ENCODE measurements around the gene TMEM98.

TMEM98 gene

DNA sequence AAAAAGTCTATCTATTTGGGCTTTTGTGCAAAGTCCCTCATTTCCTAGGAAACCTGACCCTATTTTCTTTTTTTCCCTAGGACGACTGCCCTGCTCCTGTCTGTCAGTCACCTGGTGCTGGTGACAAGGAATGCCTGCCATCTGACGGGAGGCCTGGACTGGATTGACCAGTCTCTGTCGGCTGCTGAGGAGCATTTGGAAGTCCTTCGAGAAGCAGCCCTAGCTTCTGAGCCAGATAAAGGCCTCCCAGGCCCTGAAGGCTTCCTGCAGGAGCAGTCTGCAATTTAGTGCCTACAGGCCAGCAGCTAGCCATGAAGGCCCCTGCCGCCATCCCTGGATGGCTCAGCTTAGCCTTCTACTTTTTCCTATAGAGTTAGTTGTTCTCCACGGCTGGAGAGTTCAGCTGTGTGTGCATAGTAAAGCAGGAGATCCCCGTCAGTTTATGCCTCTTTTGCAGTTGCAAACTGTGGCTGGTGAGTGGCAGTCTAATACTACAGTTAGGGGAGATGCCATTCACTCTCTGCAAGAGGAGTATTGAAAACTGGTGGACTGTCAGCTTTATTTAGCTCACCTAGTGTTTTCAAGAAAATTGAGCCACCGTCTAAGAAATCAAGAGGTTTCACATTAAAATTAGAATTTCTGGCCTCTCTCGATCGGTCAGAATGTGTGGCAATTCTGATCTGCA lies 12.9 kb downstream of the TMEM98 start:
- no peak for TF ChIP-seq GLIS3 (CRISPR knock-in tag; IDR thresholded peaks at IDR 0.05)
- TF ChIP-seq ISL1 (CRISPR knock-in tag; IDR thresholded peaks at IDR 0.05) = no peak
- TF ChIP-seq, protein P1, sequence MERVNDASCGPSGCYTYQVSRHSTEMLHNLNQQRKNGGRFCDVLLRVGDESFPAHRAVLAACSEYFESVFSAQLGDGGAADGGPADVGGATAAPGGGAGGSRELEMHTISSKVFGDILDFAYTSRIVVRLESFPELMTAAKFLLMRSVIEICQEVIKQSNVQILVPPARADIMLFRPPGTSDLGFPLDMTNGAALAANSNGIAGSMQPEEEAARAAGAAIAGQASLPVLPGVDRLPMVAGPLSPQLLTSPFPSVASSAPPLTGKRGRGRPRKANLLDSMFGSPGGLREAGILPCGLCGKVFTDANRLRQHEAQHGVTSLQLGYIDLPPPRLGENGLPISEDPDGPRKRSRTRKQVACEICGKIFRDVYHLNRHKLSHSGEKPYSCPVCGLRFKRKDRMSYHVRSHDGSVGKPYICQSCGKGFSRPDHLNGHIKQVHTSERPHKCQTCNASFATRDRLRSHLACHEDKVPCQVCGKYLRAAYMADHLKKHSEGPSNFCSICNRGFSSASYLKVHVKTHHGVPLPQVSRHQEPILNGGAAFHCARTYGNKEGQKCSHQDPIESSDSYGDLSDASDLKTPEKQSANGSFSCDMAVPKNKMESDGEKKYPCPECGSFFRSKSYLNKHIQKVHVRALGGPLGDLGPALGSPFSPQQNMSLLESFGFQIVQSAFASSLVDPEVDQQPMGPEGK (CRISPR knock-in tag; IDR thresholded peaks at IDR 0.05; ENCODE audit: borderline replicate concordance) = no peak
- TF ChIP-seq, protein P2, sequence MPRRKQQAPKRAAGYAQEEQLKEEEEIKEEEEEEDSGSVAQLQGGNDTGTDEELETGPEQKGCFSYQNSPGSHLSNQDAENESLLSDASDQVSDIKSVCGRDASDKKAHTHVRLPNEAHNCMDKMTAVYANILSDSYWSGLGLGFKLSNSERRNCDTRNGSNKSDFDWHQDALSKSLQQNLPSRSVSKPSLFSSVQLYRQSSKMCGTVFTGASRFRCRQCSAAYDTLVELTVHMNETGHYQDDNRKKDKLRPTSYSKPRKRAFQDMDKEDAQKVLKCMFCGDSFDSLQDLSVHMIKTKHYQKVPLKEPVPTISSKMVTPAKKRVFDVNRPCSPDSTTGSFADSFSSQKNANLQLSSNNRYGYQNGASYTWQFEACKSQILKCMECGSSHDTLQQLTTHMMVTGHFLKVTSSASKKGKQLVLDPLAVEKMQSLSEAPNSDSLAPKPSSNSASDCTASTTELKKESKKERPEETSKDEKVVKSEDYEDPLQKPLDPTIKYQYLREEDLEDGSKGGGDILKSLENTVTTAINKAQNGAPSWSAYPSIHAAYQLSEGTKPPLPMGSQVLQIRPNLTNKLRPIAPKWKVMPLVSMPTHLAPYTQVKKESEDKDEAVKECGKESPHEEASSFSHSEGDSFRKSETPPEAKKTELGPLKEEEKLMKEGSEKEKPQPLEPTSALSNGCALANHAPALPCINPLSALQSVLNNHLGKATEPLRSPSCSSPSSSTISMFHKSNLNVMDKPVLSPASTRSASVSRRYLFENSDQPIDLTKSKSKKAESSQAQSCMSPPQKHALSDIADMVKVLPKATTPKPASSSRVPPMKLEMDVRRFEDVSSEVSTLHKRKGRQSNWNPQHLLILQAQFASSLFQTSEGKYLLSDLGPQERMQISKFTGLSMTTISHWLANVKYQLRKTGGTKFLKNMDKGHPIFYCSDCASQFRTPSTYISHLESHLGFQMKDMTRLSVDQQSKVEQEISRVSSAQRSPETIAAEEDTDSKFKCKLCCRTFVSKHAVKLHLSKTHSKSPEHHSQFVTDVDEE (CRISPR knock-in tag; IDR thresholded peaks at IDR 0.05) = no peak
- TF ChIP-seq BACH2 (CRISPR knock-in tag; IDR thresholded peaks at IDR 0.05; ENCODE audit: borderline replicate concordance) = no peak
- no peak for TF ChIP-seq POU6F1 (CRISPR knock-in tag; IDR thresholded peaks at IDR 0.05; ENCODE audit: borderline replicate concordance, low read depth)
- no peak for TF ChIP-seq ZFP3 (CRISPR knock-in tag; IDR thresholded peaks at IDR 0.05)
- ATAC-seq = no peak

- no peak for ATAC-seq
- TF ChIP-seq ZFP3 (CRISPR knock-in tag; IDR thresholded peaks at IDR 0.05) (no peak), ZNF8 (CRISPR knock-in tag; IDR thresholded peaks at IDR 0.05) (no peak), PPARA (CRISPR knock-in tag; IDR thresholded peaks at IDR 0.05; ENCODE audit: borderline replicate concordance) (no peak)
Measured at GRCh38 chr17:32941419-32942032, 13.6 kb downstream of the TMEM98 start.

- no peak for TF ChIP-seq TCF4 (CRISPR knock-in tag; IDR thresholded peaks at IDR 0.05; ENCODE audit: borderline replicate concordance)
- TF ChIP-seq CSDC2 (CRISPR knock-in tag; IDR thresholded peaks at IDR 0.05) = no peak
- no peak for TF ChIP-seq BACH2 (CRISPR knock-in tag; IDR thresholded peaks at IDR 0.05; ENCODE audit: borderline replicate concordance)
- TF ChIP-seq ZFP30 (CRISPR knock-in tag; IDR thresholded peaks at IDR 0.05) = no peak
- TF ChIP-seq CREB5 (CRISPR knock-in tag; IDR thresholded peaks at IDR 0.05; ENCODE audit: low read depth) = no peak
- TF ChIP-seq ZC3H10 (CRISPR knock-in tag; IDR thresholded peaks at IDR 0.05) = no peak
- TF ChIP-seq, protein P1 (CRISPR knock-in tag; IDR thresholded peaks at IDR 0.05; ENCODE audit: borderline replicate concordance) = no peak
- no peak for TF ChIP-seq PPARA (CRISPR knock-in tag; IDR thresholded peaks at IDR 0.05; ENCODE audit: borderline replicate concordance)
- peak; percentile 52 for ATAC-seq
Measured at GRCh38 chr17:32943206-32943605, 15.3 kb downstream of the TMEM98 start.

GRCh38 chr17:32943647-32944191 lies 15.8 kb downstream of the TMEM98 start:
- ATAC-seq = peak; percentile 56
- TF ChIP-seq TOX (CRISPR knock-in tag; IDR thresholded peaks at IDR 0.05; ENCODE audit: borderline replicate concordance) (no peak), ZNF70 (CRISPR knock-in tag; IDR thresholded peaks at IDR 0.05) (no peak), CSRNP3 (CRISPR knock-in tag; IDR thresholded peaks at IDR 0.05) (no peak), GLIS3 (CRISPR knock-in tag; IDR thresholded peaks at IDR 0.05) (no peak), ARNTL (CRISPR knock-in tag; IDR thresholded peaks at IDR 0.05; ENCODE audit: borderline replicate concordance, low read depth) (no peak), ZFP30 (CRISPR knock-in tag; IDR thresholded peaks at IDR 0.05) (no peak), ZNF565 (CRISPR knock-in tag; conservative IDR thresholded peaks at IDR 0.05; ENCODE audit: low read depth) (no peak), ZC3H10 (CRISPR knock-in tag; IDR thresholded peaks at IDR 0.05) (no peak), CSDC2 (CRISPR knock-in tag; IDR thresholded peaks at IDR 0.05) (no peak), ZNF8 (CRISPR knock-in tag; IDR thresholded peaks at IDR 0.05) (no peak), TCF4 (CRISPR knock-in tag; IDR thresholded peaks at IDR 0.05; ENCODE audit: borderline replicate concordance) (no peak), BACH2 (CRISPR knock-in tag; IDR thresholded peaks at IDR 0.05; ENCODE audit: borderline replicate concordance) (no peak)
- TF ChIP-seq, protein P2 (CRISPR knock-in tag; IDR thresholded peaks at IDR 0.05) = no peak

Data from SK-N-SH treated with all-trans-retinoic acid at 6 μM for 48 hours (cell line).